Measurements from ENCODE around the gene SLFN11. TPM values are rescaled to one million over a fixed set of nuclear protein-coding genes. Genes with fewer than 3 reads are reported as not detected.

Gene SLFN11
- total and polyA plus RNA-seq, 9 of the 15 experiments (the other 6 are each of a cell fraction or from before 2014, with no cell fraction given) = 0.04 to 0.21 TPM; not detected in 7

DNA sequence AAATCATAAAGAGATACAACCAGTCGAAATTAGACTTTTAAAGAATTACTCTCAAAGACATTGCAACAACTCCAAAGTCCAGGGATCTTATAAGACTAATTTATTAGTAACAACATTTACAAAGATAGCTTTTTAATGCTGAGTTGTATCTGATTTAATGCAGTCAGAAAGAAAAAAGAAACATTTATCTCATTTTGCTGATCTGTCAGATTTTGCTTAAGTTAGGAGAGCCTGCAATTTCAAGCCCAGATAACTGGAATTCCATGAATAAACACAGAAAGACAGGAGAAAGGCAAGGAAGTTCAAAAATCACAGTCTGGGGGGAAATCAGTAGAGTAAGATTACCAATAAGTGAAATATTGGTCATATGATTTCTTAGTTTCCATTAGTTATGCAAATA lies 22.9 kb downstream of the SLFN11 start (continued):
- TF ChIP-seq, protein P1, sequence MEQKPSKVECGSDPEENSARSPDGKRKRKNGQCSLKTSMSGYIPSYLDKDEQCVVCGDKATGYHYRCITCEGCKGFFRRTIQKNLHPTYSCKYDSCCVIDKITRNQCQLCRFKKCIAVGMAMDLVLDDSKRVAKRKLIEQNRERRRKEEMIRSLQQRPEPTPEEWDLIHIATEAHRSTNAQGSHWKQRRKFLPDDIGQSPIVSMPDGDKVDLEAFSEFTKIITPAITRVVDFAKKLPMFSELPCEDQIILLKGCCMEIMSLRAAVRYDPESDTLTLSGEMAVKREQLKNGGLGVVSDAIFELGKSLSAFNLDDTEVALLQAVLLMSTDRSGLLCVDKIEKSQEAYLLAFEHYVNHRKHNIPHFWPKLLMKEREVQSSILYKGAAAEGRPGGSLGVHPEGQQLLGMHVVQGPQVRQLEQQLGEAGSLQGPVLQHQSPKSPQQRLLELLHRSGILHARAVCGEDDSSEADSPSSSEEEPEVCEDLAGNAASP (IDR thresholded peaks at IDR 0.05) = no peak
- TF ChIP-seq MAFK (IDR thresholded peaks at IDR 0.05; ENCODE audit: low read length) = peak; percentile 29; the same call in 1 of the 2 replicates
- TF ChIP-seq, protein P2, sequence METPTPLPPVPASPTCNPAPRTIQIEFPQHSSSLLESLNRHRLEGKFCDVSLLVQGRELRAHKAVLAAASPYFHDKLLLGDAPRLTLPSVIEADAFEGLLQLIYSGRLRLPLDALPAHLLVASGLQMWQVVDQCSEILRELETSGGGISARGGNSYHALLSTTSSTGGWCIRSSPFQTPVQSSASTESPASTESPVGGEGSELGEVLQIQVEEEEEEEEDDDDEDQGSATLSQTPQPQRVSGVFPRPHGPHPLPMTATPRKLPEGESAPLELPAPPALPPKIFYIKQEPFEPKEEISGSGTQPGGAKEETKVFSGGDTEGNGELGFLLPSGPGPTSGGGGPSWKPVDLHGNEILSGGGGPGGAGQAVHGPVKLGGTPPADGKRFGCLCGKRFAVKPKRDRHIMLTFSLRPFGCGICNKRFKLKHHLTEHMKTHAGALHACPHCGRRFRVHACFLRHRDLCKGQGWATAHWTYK (CRISPR knock-in tag; IDR thresholded peaks at IDR 0.05) = no peak
- no peak for TF ChIP-seq ZBTB8A (IDR thresholded peaks at IDR 0.05; ENCODE audit: partially characterized antibody)
- TF ChIP-seq, protein P3, sequence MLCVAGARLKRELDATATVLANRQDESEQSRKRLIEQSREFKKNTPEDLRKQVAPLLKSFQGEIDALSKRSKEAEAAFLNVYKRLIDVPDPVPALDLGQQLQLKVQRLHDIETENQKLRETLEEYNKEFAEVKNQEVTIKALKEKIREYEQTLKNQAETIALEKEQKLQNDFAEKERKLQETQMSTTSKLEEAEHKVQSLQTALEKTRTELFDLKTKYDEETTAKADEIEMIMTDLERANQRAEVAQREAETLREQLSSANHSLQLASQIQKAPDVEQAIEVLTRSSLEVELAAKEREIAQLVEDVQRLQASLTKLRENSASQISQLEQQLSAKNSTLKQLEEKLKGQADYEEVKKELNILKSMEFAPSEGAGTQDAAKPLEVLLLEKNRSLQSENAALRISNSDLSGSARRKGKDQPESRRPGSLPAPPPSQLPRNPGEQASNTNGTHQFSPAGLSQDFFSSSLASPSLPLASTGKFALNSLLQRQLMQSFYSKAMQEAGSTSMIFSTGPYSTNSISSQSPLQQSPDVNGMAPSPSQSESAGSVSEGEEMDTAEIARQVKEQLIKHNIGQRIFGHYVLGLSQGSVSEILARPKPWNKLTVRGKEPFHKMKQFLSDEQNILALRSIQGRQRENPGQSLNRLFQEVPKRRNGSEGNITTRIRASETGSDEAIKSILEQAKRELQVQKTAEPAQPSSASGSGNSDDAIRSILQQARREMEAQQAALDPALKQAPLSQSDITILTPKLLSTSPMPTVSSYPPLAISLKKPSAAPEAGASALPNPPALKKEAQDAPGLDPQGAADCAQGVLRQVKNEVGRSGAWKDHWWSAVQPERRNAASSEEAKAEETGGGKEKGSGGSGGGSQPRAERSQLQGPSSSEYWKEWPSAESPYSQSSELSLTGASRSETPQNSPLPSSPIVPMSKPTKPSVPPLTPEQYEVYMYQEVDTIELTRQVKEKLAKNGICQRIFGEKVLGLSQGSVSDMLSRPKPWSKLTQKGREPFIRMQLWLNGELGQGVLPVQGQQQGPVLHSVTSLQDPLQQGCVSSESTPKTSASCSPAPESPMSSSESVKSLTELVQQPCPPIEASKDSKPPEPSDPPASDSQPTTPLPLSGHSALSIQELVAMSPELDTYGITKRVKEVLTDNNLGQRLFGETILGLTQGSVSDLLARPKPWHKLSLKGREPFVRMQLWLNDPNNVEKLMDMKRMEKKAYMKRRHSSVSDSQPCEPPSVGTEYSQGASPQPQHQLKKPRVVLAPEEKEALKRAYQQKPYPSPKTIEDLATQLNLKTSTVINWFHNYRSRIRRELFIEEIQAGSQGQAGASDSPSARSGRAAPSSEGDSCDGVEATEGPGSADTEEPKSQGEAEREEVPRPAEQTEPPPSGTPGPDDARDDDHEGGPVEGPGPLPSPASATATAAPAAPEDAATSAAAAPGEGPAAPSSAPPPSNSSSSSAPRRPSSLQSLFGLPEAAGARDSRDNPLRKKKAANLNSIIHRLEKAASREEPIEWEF (CRISPR knock-in tag; IDR thresholded peaks at IDR 0.05) = no peak
- peak; percentile 68 for TF ChIP-seq C11orf30 (IDR thresholded peaks at IDR 0.05; ENCODE audit: low read depth)
- TF ChIP-seq, protein P4, sequence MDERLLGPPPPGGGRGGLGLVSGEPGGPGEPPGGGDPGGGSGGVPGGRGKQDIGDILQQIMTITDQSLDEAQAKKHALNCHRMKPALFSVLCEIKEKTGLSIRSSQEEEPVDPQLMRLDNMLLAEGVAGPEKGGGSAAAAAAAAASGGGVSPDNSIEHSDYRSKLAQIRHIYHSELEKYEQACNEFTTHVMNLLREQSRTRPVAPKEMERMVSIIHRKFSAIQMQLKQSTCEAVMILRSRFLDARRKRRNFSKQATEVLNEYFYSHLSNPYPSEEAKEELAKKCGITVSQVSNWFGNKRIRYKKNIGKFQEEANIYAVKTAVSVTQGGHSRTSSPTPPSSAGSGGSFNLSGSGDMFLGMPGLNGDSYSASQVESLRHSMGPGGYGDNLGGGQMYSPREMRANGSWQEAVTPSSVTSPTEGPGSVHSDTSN (CRISPR knock-in tag; IDR thresholded peaks at IDR 0.05; ENCODE audit: low read depth) = no peak
- TF ChIP-seq, protein P4 (tag; conservative IDR thresholded peaks at IDR 0.05; ENCODE audit: low read depth) = no peak
- no peak for TF ChIP-seq SAP30 (IDR thresholded peaks at IDR 0.05; ENCODE audit: borderline replicate concordance, insufficient read depth, low read depth, low read length, poor library complexity, severe bottlenecking)

All from K562 (cell line).